ENCODE measurements around the gene PDZD7. TPM values are rescaled to one million over a fixed set of nuclear protein-coding genes. Genes with fewer than 3 reads are reported as not detected.

Gene PDZD7
- total RNA-seq, 2 donors from 2014 or later, result 0.21 to 0.78 TPM

DNA sequence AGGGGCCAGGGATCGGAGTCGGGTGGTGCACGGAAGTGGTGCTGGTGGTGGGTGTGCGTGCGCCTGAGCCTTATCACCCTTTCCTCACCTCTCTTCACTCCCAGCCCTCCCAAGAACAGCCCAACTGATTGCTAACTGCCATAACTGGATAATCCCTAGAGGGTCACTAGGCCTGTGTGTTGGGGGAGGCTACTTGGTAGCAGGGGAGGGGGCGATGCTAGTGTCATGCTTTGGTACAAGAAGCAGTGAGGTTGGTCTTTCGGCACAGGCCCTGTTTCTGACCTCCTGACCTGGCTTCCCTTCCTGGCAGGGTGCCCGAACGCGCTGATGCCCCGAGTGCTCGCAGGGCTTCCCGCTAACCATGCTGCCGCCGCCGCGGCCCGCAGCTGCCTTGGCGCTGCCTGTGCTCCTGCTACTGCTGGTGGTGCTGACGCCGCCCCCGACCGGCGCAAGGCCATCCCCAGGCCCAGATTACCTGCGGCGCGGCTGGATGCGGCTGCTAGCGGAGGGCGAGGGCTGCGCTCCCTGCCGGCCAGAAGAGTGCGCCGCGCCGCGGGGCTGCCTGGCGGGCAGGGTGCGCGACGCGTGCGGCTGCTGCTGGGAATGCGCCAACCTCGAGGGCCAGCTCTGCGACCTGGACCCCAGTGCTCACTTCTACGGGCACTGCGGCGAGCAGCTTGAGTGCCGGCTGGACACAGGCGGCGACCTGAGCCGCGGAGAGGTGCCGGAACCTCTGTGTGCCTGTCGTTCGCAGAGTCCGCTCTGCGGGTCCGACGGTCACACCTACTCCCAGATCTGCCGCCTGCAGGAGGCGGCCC lies 31.5 kb upstream of the PDZD7 start:
- peak; percentile 49 to 78 for DNase-seq
- intact Hi-C loops (cut with DNase I, micrococcal nuclease), result no loop called here
- peak; percentile 29 for ATAC-seq

GRCh38 chr10:101061624-101062231 lies 30.8 kb upstream of the PDZD7 start, which contains the start of gene KAZALD1:
TSS of gene KAZALD1 (plus strand) at chr10:101061989. CDS start at chr10:101062593, 604 bp downstream.
- intact Hi-C loops (cut with DNase I, micrococcal nuclease), result no loop called here
- DNase-seq (peak in 1 of 2 donors; percentile 65), ATAC-seq (peak; percentile 4)

- ATAC-seq (peak; percentile 81), DNase-seq (peak; percentile 97 to 99)
- intact Hi-C loops (cut with DNase I, micrococcal nuclease), result no loop called here
Measured at GRCh38 chr10:101060951-101061623, 30.2 kb upstream of the PDZD7 start.

DNA sequence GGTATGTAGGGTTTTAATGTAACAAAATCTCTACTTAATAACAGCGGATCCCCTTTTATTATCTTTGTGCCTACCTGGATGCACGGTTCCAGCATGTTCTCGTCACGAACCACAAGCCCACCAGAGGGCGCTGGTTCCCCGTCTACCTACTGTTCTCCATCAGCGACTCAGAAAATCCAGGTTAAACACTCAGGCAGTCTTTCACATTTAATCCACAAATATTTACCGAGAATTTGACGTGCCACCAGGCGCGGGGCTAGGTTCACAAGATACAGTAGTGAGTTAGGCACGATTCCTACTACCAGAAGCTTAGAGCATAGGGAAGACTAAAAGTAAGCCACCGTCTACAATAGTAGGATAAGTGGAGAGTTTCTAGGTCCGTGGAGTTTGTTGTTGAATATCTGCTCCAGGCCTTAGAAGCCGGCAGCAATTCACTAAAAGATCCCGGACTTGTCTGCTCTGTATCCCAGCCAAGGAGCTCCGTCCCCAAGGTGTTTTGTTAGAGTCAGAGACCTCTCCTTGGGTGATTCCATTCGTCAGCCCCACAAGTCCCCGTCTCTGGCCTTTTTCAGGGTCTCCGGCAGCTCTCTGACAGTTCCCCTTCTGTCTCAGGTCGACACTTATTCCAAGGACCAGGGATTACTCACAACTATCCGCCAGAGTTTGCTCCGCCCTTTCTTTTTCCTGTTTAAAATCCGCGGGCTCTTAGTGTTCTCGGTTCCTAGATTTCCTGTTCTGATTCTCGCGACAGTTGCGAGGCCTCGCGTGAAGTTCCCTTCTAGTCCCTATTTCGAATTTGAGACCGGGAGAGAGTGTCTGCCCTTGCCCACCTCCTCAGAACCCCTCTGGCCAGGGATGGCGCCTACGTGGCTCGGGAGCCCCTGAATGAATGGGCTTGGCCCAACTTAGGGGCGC lies 29.4 kb upstream of the PDZD7 start:
- ATAC-seq (peak; percentile 62), DNase-seq (peak; percentile 94 to 97)
- intact Hi-C loops (cut with DNase I, micrococcal nuclease), result no loop called here

DNA sequence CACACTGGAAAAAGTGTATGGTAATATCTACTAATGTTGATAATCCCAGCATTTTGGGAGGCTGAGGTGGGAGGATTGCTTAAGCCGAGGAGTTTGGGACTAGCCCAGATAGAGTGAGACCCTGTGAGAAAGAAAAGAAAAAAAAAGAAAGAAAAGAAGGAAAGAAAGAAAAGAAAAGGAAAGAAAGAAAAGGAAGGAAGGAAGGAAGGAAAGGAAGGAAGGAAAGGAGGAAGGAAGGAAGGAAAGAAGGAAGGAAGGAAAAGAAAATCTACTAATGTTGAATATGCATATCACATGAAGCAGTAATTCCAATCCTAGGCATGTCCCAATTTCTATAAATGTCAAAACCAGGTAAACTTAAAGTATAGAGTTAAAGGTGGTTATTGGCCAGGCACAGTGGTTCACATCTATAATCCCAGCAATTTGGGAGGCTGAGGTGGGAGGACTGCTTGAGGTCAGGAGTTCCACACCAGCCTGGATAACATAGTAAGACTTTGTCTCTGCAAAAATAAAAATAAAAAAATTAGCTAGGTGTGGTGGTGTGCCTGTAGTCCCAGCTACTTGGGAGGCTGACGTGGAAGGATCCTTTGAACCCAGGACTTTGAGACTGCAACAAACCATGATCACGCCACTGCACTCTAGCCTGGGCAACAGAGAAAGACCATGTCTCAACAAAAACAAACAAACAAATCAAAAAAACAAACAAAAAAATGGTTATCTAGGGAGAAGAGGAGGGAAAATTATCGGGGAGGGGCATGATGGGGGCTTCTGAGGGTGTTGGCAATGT lies 25.6 kb upstream of the PDZD7 start:
- intact Hi-C loops (cut with DNase I, micrococcal nuclease), result no loop called here
- ATAC-seq, result no peak
- DNase-seq, result no peak

- intact Hi-C loops (cut with DNase I, micrococcal nuclease), result no loop called here
- DNase-seq (no peak), ATAC-seq (no peak)
Measured at GRCh38 chr10:101055411-101055810, 24.5 kb upstream of the PDZD7 start.

DNA sequence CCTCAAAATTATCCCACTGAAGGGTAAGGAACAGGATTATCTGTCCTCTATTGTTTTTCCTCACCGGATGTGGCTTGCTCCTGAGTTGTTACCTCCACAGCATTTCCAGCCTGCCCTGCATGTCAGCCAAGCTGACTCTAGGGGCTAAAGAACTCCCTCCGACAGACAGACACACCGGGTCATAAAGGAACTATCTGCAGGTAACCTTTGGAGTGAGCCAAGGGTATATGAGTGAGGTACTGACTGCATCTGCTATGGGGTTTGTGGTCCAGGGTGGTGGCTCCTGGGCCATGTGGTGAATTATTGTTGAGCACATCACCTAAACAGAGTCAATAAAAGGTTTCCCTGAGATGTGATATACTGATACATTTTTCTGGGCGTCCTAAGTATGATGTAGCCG lies 23.9 kb upstream of the PDZD7 start:
- intact Hi-C loops (cut with DNase I, micrococcal nuclease), result no loop called here
- ATAC-seq, result no peak
- DNase-seq, result no peak

GRCh38 chr10:101054351-101054750 lies 23.4 kb upstream of the PDZD7 start:
- intact Hi-C loops (cut with DNase I, micrococcal nuclease), result no loop called here
- DNase-seq, result no peak
- ATAC-seq, result no peak

DNA sequence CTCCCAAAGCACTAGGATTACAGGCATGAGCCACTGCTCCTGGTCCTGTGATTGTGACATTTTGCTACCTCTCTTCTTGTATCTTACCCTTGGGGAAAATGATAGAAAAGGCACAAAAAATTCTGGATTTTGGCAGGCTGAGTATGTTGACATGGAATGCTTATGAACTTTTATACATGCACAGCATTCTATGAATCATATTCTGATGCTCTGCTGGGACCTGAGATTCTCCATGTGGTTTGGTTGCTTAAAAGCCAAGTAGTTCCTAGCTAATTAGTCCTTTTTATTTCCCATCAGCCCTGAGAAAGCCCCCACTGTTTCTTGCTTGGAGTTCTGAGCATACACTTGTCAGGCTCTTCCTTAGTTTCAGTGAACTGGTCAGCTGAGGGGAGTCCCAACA lies 22.6 kb upstream of the PDZD7 start:
- intact Hi-C loops (cut with DNase I, micrococcal nuclease), result no loop called here
- no peak for ATAC-seq

GRCh38 chr10:101052285-101052684 lies 21.4 kb upstream of the PDZD7 start:
- ATAC-seq (no peak), DNase-seq (no peak)
- intact Hi-C loops (cut with DNase I, micrococcal nuclease), result no loop called here

More for the DNA sequence above, 22.6 kb upstream of the PDZD7 start:
- no peak for DNase-seq

DNA sequence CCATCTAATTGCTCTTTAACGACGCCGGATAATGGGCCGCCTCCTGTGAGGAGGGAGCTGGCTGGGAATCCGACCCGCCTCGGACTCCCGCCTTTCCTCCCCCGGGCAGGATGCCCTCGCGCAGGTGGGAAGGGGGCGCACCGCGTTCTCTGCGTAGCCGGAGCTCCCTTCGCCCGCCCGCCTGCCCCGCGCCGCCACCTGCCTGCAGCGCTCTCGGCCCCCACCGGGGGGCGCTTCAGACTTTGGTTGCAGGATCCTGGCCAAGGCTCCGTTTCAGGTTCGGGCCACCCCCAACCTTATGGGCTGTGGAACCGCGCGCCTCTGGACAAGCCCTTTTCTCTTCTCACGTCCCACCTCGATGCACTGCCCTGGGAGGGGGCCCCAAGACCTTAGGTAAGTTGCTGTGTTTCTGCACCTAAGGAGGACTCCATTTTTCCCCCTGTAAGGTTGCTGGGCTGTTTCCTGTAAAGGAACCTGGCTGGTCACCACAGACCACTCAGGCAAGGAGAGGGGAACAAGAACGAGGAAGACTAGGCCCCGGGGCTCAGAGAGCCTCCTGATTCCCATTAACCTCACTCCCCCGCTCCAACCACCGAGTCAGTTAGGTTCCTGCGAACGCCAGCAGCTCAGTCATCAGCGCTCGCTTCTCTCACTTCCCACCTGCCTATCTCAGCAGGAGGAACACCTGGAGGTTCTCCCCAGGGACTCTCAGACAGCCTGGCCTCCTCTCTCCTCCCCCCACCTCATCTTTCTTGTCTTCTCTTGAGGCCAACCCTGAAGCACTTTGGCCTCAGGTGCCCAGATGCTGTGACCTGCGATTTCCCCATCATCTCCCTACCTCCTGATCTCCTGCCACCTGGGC lies 19.5 kb upstream of the PDZD7 start:
- intact Hi-C loops (cut with DNase I, micrococcal nuclease), result no loop called here
- ATAC-seq, result peak; percentile 77
- peak in 1 of 2 donors; percentile 81 for DNase-seq

GRCh38 chr10:101047961-101048892 lies 17.3 kb upstream of the PDZD7 start:
- intact Hi-C loops (cut with DNase I, micrococcal nuclease), result no loop called here
- DNase-seq (peak in 1 of 2 donors; percentile 35), ATAC-seq (peak; percentile 65)

DNA sequence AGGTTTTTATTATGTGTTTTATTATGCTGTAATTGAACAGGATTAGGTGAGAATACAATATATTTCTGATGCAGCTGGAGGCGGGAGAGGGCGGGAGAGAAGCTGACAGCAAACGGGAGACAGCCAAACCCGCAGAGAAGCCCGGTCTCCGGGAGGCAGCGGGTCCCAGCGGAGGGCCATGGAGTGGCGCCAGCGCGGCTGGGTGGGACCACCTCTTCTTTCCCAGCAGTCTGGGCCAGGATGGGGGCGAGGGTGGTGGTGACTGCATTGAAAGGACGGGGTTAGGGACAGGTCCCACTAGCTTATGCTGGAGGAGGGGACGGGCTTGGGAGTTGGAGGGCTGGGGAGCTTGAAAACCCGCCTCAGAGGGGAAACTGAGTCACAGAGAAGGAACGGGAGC lies 16.3 kb upstream of the PDZD7 start:
- intact Hi-C loops (cut with DNase I, micrococcal nuclease), result no loop called here
- no peak for DNase-seq
- no peak for ATAC-seq

GRCh38 chr10:101046332-101047238 lies 15.7 kb upstream of the PDZD7 start:
- DNase-seq, result no peak
- no peak for ATAC-seq
- intact Hi-C loops (cut with DNase I, micrococcal nuclease), result no loop called here

GRCh38 chr10:101044117-101044516 lies 13.2 kb upstream of the PDZD7 start:
- DNase-seq, result no peak
- intact Hi-C loops (cut with DNase I, micrococcal nuclease), result no loop called here
- ATAC-seq, result no peak
